DOHH2 (cell line): ENCODE results near the gene CEP112.

Experiments
- H3F3A ChIP-seq: fragments of 200-600 bp; sonication (generic), shearing (Covaris generic); 2 replicates; pipeline ENCODE4 v1.6.0; 2016; ENCODE audit warnings: antibody characterized with exemption, mild to moderate bottlenecking; ENCODE audit not compliant: control insufficient read depth, insufficient read depth
- H3K27ac ChIP-seq: fragments of 200-600 bp; sonication (generic); 2 replicates; pipeline ENCODE4 v1.5.1; 2014; ENCODE audit warnings: low read depth, mild to moderate bottlenecking, low read length, moderate library complexity
- H3K27me3 ChIP-seq: fragments of 200-600 bp; sonication (generic); 2 replicates; pipeline ENCODE4 v1.6.1; 2014; ENCODE audit warnings: mild to moderate bottlenecking, low read length, mixed read lengths; ENCODE audit not compliant: control insufficient read depth
- H3K36me3 ChIP-seq: fragments of 200-600 bp; sonication (generic); 2 replicates; pipeline ENCODE4 v1.6.1; 2014; ENCODE audit warnings: mild to moderate bottlenecking, low read length, moderate library complexity, mixed read lengths; ENCODE audit not compliant: control insufficient read depth
- H3K4me1 ChIP-seq: fragments of 200-600 bp; sonication (generic); 2 replicates; pipeline ENCODE4 v1.6.1; 2014; ENCODE audit warnings: mild to moderate bottlenecking, low read length, mixed read lengths; ENCODE audit not compliant: control insufficient read depth
- H3K4me2 ChIP-seq: fragments of 200-600 bp; sonication (generic); 2 replicates; pipeline ENCODE4 v1.6.0; 2014; ENCODE audit warnings: mild to moderate bottlenecking, low read length, moderate library complexity
- H3K4me3 ChIP-seq: fragments of 200-600 bp; sonication (generic); 2 replicates; pipeline ENCODE4 v1.5.1; 2014; ENCODE audit warnings: mild to moderate bottlenecking, low read length, mixed read lengths
- H3K79me2 ChIP-seq: fragments of 200-600 bp; sonication (generic); 2 replicates; pipeline ENCODE4 v1.6.1; 2014; ENCODE audit warnings: mild to moderate bottlenecking, low read length, mixed read lengths; ENCODE audit not compliant: control insufficient read depth
- H3K9me2 ChIP-seq: fragments of 200-600 bp; sonication (generic); replicated peaks from 2 replicates; pipeline ENCODE4 v1.6.1; 2014; ENCODE audit warnings: mild to moderate bottlenecking, low read length, mixed read lengths; ENCODE audit not compliant: control insufficient read depth
- H3K9me3 ChIP-seq: fragments of 200-600 bp; sonication (generic); 2 replicates; pipeline ENCODE4 v1.6.1; 2014; ENCODE audit warnings: antibody characterized with exemption, low read length, mixed read lengths; ENCODE audit not compliant: control insufficient read depth, insufficient read depth
- H4K20me1 ChIP-seq: fragments of 200-600 bp; sonication (generic); 2 replicates; pipeline ENCODE4 v1.6.0; 2014; ENCODE audit warnings: low read depth, mild to moderate bottlenecking, antibody characterized with exemption, low read length, moderate library complexity; ENCODE audit not compliant: control insufficient read depth, insufficient read depth
- EZH2phosphoT487 ChIP-seq: fragments of 200-600 bp; sonication (generic); IDR thresholded peaks from 2 replicates; pipeline ENCODE4 v1.6.1; 2017; ENCODE audit warnings: borderline replicate concordance, mild to moderate bottlenecking, antibody characterized with exemption, low read length, moderate library complexity, mixed read lengths
- TF ChIP-seq, protein P1 (sequence below): fragments of 200-600 bp; sonication (generic); IDR thresholded peaks from one replicate; pipeline ENCODE4 v1.5.1; 2014; ENCODE audit warnings: antibody characterized with exemption, mild to moderate bottlenecking, low read depth, low read length; ENCODE audit not compliant: poor library complexity, severe bottlenecking

CEP112 gene

GRCh38 chr17:65712383-65713267 is 479.3 kb downstream of the CEP112 start:
- Histone ChIP-seq H3K79me2 (no peaks in the 10 kb centered on the region), H4K20me1 (no peaks in the 10 kb centered on the region), H3K4me2 (no peak overlapping the region), H3K9me2 (no peaks in the 10 kb centered on the region), H3K27me3 (peaks cover 3% of the 10 kb centered on the region; the same call in 1 of the 2 replicates), H3K27ac (no peak overlapping the region), H3K4me3 (no peak overlapping the region), H3K36me3 (no peaks in the 10 kb centered on the region), H3K9me3 (no peaks in the 10 kb centered on the region), H3F3A (no peaks in the 10 kb centered on the region), H3K4me1 (no peaks in the 10 kb centered on the region)
- TF ChIP-seq, protein P1, sequence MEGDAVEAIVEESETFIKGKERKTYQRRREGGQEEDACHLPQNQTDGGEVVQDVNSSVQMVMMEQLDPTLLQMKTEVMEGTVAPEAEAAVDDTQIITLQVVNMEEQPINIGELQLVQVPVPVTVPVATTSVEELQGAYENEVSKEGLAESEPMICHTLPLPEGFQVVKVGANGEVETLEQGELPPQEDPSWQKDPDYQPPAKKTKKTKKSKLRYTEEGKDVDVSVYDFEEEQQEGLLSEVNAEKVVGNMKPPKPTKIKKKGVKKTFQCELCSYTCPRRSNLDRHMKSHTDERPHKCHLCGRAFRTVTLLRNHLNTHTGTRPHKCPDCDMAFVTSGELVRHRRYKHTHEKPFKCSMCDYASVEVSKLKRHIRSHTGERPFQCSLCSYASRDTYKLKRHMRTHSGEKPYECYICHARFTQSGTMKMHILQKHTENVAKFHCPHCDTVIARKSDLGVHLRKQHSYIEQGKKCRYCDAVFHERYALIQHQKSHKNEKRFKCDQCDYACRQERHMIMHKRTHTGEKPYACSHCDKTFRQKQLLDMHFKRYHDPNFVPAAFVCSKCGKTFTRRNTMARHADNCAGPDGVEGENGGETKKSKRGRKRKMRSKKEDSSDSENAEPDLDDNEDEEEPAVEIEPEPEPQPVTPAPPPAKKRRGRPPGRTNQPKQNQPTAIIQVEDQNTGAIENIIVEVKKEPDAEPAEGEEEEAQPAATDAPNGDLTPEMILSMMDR: no peak
- TF ChIP-seq EZH2phosphoT487: no peak

- H3K9me3 ChIP-seq: no peaks in the 10 kb centered on the region
Measured at GRCh38 chr17:65711671-65712276, 480.2 kb downstream of the CEP112 start.

GRCh38 chr17:65707780-65708179 is 484.2 kb downstream of the CEP112 start:
- TF ChIP-seq, protein P1: no peak
- no peaks in the 10 kb centered on the region for H4K20me1 ChIP-seq
- no peaks in the 10 kb centered on the region for H3K79me2 ChIP-seq
- H3K4me2 ChIP-seq: no peak overlapping the region
- H3K36me3 ChIP-seq: no peaks in the 10 kb centered on the region
- no peaks in the 10 kb centered on the region for H3K9me2 ChIP-seq
- H3K4me1 ChIP-seq: no peaks in the 10 kb centered on the region
- no peaks in the 10 kb centered on the region for H3K9me3 ChIP-seq
- H3K27ac ChIP-seq: no peak overlapping the region
- no peak overlapping the region for H3K4me3 ChIP-seq
- no peaks in the 10 kb centered on the region for H3F3A ChIP-seq
- H3K27me3 ChIP-seq: no peaks in the 10 kb centered on the region

More at GRCh38 chr17:65711671-65712276, 480.2 kb downstream of the CEP112 start:
- Histone ChIP-seq H3K27me3 (no peaks in the 10 kb centered on the region), H3K4me1 (no peaks in the 10 kb centered on the region), H3K79me2 (no peaks in the 10 kb centered on the region), H3K4me3 (no peak overlapping the region), H3K9me2 (no peaks in the 10 kb centered on the region), H3K27ac (no peak overlapping the region), H3K36me3 (no peaks in the 10 kb centered on the region), H4K20me1 (no peaks in the 10 kb centered on the region), H3F3A (no peaks in the 10 kb centered on the region), H3K4me2 (no peak overlapping the region)
- TF ChIP-seq, protein P1: no peak
- no peak for TF ChIP-seq EZH2phosphoT487
